Endothelial cell of umbilical vein (primary cell): ENCODE results near the gene USH2A. TPM values are rescaled to one million over a fixed set of nuclear protein-coding genes. Genes with fewer than 3 reads are reported as not detected.

ENCODE experiments used
- BruUV-seq: library from RNA; stranded (reverse); fragments of 400-500 nt; replicated peaks from 2 replicates; lab custom pipeline; 2021; lab: Mats Ljungman, UMichigan
- CTCF ChIA-PET: fragments of 300-600, 350-600 bp; sonication (Branson Sonifier 250); formaldehyde crosslinking; loops from one replicate; lab custom pipeline; 2021; ENCODE audit warnings: antibody characterized with exemption, inconsistent platforms; lab: Charles Lee
- POLR2A ChIA-PET: fragments of 300-600, 350-600 bp; sonication (Branson Sonifier 250); formaldehyde crosslinking; loops from one replicate; lab custom pipeline; 2021; ENCODE audit warnings: antibody characterized with exemption, inconsistent platforms; lab: Charles Lee
- DNase-seq: peaks from one replicate; pipeline ENCODE4 v3.0.0-alpha.2; 2011; ENCODE audit warnings: low read depth, low spot score
- FAIRE-seq: peaks from 2 replicates; lab custom pipeline; 2011; peaks lifted over from hg19 to GRCh38; lab: Jason Lieb, UNC
- H2AFZ ChIP-seq: 2 replicates; pipeline ENCODE4 v1.6.0; 2012; ENCODE audit warnings: low read depth, low read length, control low read depth, inconsistent platforms
- H3K27ac ChIP-seq: 2 replicates; pipeline ENCODE4 v1.5.1; 2011; ENCODE audit warnings: low read depth, mild to moderate bottlenecking, control low read depth, low read length, moderate library complexity; ENCODE audit not compliant: insufficient read depth
- H3K27me3 ChIP-seq, 2 experiments: 2 replicates each; pipeline versions ENCODE4 v1.6.0 to v1.6.1; 2011; ENCODE audit warnings: low read length in 2 of 2, mixed read lengths in 1 of 2; ENCODE audit not compliant: control insufficient read depth in 2 of 2, insufficient read depth in 2 of 2
- H3K36me3 ChIP-seq, 2 experiments: 2 replicates in 1 of 2; 3 replicates in 1 of 2; pipeline ENCODE4 v1.5.1; 2011; ENCODE audit warnings: low read length in 2 of 2, mild to moderate bottlenecking in 1 of 2, moderate library complexity in 1 of 2; ENCODE audit not compliant: control insufficient read depth in 2 of 2, insufficient read depth in 2 of 2; ENCODE audit errors: extremely low read depth in 1 of 2
- H3K4me1 ChIP-seq: 3 replicates; pipeline ENCODE4 v1.5.1; 2011; ENCODE audit warnings: mild to moderate bottlenecking, low read length; ENCODE audit not compliant: control insufficient read depth, insufficient read depth; ENCODE audit errors: extremely low read depth
- H3K4me2 ChIP-seq: 2 replicates; pipeline ENCODE4 v1.6.1; 2011; ENCODE audit warnings: low read length, control low read depth, mixed read lengths; ENCODE audit not compliant: insufficient read depth
- H3K4me3 ChIP-seq, 3 experiments: fragments of 200-600 bp in 1 of 3; sonication (generic), shearing (Covaris generic) in 1 of 3; replicated peaks in 1 of 3; 2 replicates each; pipeline ENCODE4 v1.5.1; 2011 to 2016; ENCODE audit warnings: control low read depth in 3 of 3, low read length in 3 of 3, mild to moderate bottlenecking in 2 of 3, inconsistent platforms in 1 of 3, low read depth in 1 of 3, moderate library complexity in 1 of 3; ENCODE audit not compliant: insufficient read depth in 1 of 3
- H3K79me2 ChIP-seq: 2 replicates; pipeline ENCODE4 v1.6.0; 2012; ENCODE audit warnings: low read length, inconsistent platforms; ENCODE audit not compliant: control insufficient read depth, insufficient read depth
- H3K9ac ChIP-seq: replicated peaks from 2 replicates; pipeline ENCODE3; 2011; ENCODE audit warnings: low read length, control low read depth; ENCODE audit not compliant: insufficient read depth; ENCODE audit errors: extremely low read depth
- H3K9me1 ChIP-seq: replicated peaks from 3 replicates; pipeline ENCODE4 v1.6.0; 2011; ENCODE audit warnings: mild to moderate bottlenecking, low read length; ENCODE audit not compliant: control insufficient read depth, insufficient read depth; ENCODE audit errors: extremely low read depth
- H3K9me3 ChIP-seq: replicated peaks from 2 replicates; pipeline ENCODE4 v1.5.1; 2012; ENCODE audit warnings: low read length, inconsistent platforms; ENCODE audit not compliant: control insufficient read depth, insufficient read depth
- H4K20me1 ChIP-seq: replicated peaks from 2 replicates; pipeline ENCODE3; 2011; ENCODE audit warnings: mild to moderate bottlenecking, low read length; ENCODE audit not compliant: control insufficient read depth, insufficient read depth; ENCODE audit errors: extremely low read depth
- CTCF ChIP-seq, 2 donors: IDR thresholded peaks; 1 replicate in 1 of 2; 2 replicates in 1 of 2; pipeline ENCODE4 v1.5.1; 2011; ENCODE audit warnings: low read length in 2 of 2, mild to moderate bottlenecking in 2 of 2, moderate library complexity in 2 of 2, control low read depth in 1 of 2, inconsistent platforms in 1 of 2, low read depth in 1 of 2; ENCODE audit not compliant: insufficient read depth in 1 of 2; ENCODE audit errors: extremely low read depth in 1 of 2
- EZH2 ChIP-seq: IDR thresholded peaks from 2 replicates; pipeline ENCODE4 v1.6.1; 2012; ENCODE audit warnings: borderline replicate concordance, low read depth, mild to moderate bottlenecking, moderate library complexity, low read length, inconsistent platforms; ENCODE audit not compliant: severe bottlenecking
- FOS ChIP-seq: IDR thresholded peaks from 2 replicates; pipeline ENCODE4 v1.6.1; 2011; ENCODE audit warnings: mild to moderate bottlenecking, low read length, moderate library complexity, borderline replicate concordance; ENCODE audit not compliant: insufficient read depth
- GATA2 ChIP-seq: IDR thresholded peaks from 2 replicates; pipeline ENCODE4 v1.7.0; 2011; ENCODE audit warnings: low read depth, mild to moderate bottlenecking, moderate library complexity, mixed read lengths, low read length; ENCODE audit not compliant: insufficient read length, insufficient read depth
- JUN ChIP-seq: IDR thresholded peaks from 2 replicates; pipeline ENCODE4 v1.6.1; 2011; ENCODE audit warnings: borderline replicate concordance, low read depth; ENCODE audit not compliant: insufficient read length, insufficient read depth
- MAX ChIP-seq: IDR thresholded peaks from 2 replicates; pipeline ENCODE4 v1.6.1; 2011; ENCODE audit not compliant: insufficient read depth, insufficient read length
- MYC ChIP-seq: IDR thresholded peaks from one replicate; pipeline ENCODE4 v1.6.1; 2011; ENCODE audit warnings: mild to moderate bottlenecking, low read depth, low read length
- POLR2A ChIP-seq: IDR thresholded peaks from 2 replicates; pipeline ENCODE4 v1.6.1; 2012; ENCODE audit warnings: low read depth, mild to moderate bottlenecking, control low read depth, low read length
- POLR2AphosphoS5 ChIP-seq: IDR thresholded peaks from 2 replicates; pipeline ENCODE4 v1.6.1; 2012; ENCODE audit warnings: low read depth, mild to moderate bottlenecking, control low read depth, low read length, moderate library complexity; ENCODE audit not compliant: insufficient read depth
- dilution Hi-C: fragments of 300-500 bp; cut with MboI; formaldehyde crosslinking; loops from one replicate; pipeline ENCODE4 v1.15.0; 2019; ENCODE audit warnings: low sequenced_read_pairs; ENCODE audit not compliant: extremely low pct_ligation_motif_present
- intact Hi-C: fragments of 100-400 bp; cut with micrococcal nuclease; formaldehyde crosslinking; loops from one replicate; pipeline ENCODE4 v1.10.0; 2022
- polyA plus RNA-seq, 4 experiments: library from polyadenylated mRNA; depleted of rRNA in 3 of 4; stranded (reverse) in 3 of 4; unstranded in 1 of 4; fragments of >200 nt; gene quantifications; 2 replicates each; pipeline versions ENCODE4 v1.2.1 to v1.2.3, GENCODE V29; 2011 to 2012; ENCODE audit warnings: missing spikeins in 1 of 4
- total RNA-seq: library from RNA; stranded (reverse); gene quantifications from 2 replicates; pipeline ENCODE4 v1.2.3, GENCODE V29; 2021

USH2A gene
- total and polyA plus RNA-seq, 2 donors (not counting 3 experiments of a cell fraction or from before 2014, with no cell fraction given) = not detected

GRCh38 chr1:215672482-215672881 is 750.8 kb downstream of the USH2A start:
- ChIA-PET CTCF (no interaction called here), POLR2A (no interaction called here)
- DNase-seq = no peak
- Histone ChIP-seq H3K4me3 (no peak overlapping the region), H4K20me1 (no peaks in the 10 kb centered on the region), H3K4me1 (no peaks in the 10 kb centered on the region), H3K27me3 (no peaks in the 10 kb centered on the region), H3K27ac (no peak overlapping the region), H3K9me3 (no peaks in the 10 kb centered on the region), H3K9ac (no peak overlapping the region), H3K9me1 (no peaks in the 10 kb centered on the region), H2AFZ (no peak overlapping the region), H3K4me2 (no peak overlapping the region), H3K36me3 (no peaks in the 10 kb centered on the region), H3K79me2 (no peaks in the 10 kb centered on the region)
- no peak for FAIRE-seq
- TF ChIP-seq POLR2A (no peak), FOS (no peak)
- intact Hi-C loops = no loop called here
- no TSS peak for BruUV-seq
- dilution Hi-C loops = no loop called here

- no peaks in the 10 kb centered on the region for H3K36me3 ChIP-seq
- H3K27ac ChIP-seq = no peak overlapping the region
- TF ChIP-seq CTCF (IDR thresholded peaks at IDR 0.05; ENCODE audit: extremely low read depth in 1 of 2, insufficient read depth in 1 of 2, low read depth in 1 of 2, low read length in 2 of 2) = no peak
- no peak for TF ChIP-seq MYC
- TF ChIP-seq GATA2 = no peak
- TF ChIP-seq FOS = no peak
- no peak for TF ChIP-seq JUN
- TF ChIP-seq EZH2 = no peak
- TF ChIP-seq POLR2AphosphoS5 = no peak
- no peak for TF ChIP-seq POLR2A
- TF ChIP-seq MAX = no peak
- no peaks in the 10 kb centered on the region for H3K9me3 ChIP-seq
- FAIRE-seq = no peak
- no peak for DNase-seq
- H3K27me3 ChIP-seq = no peaks in the 10 kb centered on the region
- no peaks in the 10 kb centered on the region for H3K79me2 ChIP-seq
- no peak overlapping the region for H2AFZ ChIP-seq
- intact Hi-C loops (no loop called here), dilution Hi-C loops (no loop called here)
- BruUV-seq = no TSS peak
- H3K4me1 ChIP-seq = no peaks in the 10 kb centered on the region
- H3K9me1 ChIP-seq = no peaks in the 10 kb centered on the region
- POLR2A ChIA-PET = no interaction called here
- no peak overlapping the region for H3K4me3 ChIP-seq
- CTCF ChIA-PET = no interaction called here
- H3K4me2 ChIP-seq = no peak overlapping the region
- no peaks in the 10 kb centered on the region for H4K20me1 ChIP-seq
- H3K9ac ChIP-seq = no peak overlapping the region
Observed at GRCh38 chr1:215669806-215670491, 753.3 kb downstream of the USH2A start.
